SK-N-DZ (cell line): Measurements from ENCODE around the gene RAPGEF4. TPM values are rescaled to one million over a fixed set of nuclear protein-coding genes. Genes with fewer than 3 reads are reported as not detected.

Source experiments
- DNase-seq: peaks from one replicate; pipeline ENCODE4 v3.0.0-alpha.2; 2015; ENCODE audit warnings: low spot score
- polyA plus RNA-seq, 2 experiments: library from polyadenylated mRNA; depleted of rRNA; stranded (reverse); fragments of >200 nt; gene quantifications; 2 replicates each; pipeline ENCODE4 v1.2.3, GENCODE V29; 2014

RAPGEF4 gene
- polyA plus RNA-seq (2014; cell fraction: cytosol; rRNA removed): 10.6 and 12.3 TPM in 2 replicates
- 11.0 and 18.9 TPM in 2 replicates for polyA plus RNA-seq (2014; cell fraction: nucleus; rRNA removed)

- no peak for DNase-seq
Measured at GRCh38 chr2:172735582-172736423, at the start of gene RAPGEF4. Gene RAPGEF4 (plus strand): TSS chr2:172735845. CDS start chr2:172735984, 139 bp downstream.

- DNase-seq: no peak
Measured at GRCh38 chr2:172693037-172693436, 42.6 kb upstream of the RAPGEF4 start.

- no peak for DNase-seq
Measured at GRCh38 chr2:172693529-172694455, 41.9 kb upstream of the RAPGEF4 start.

GRCh38 chr2:172697296-172697695 is 38.3 kb upstream of the RAPGEF4 start:
- no peak for DNase-seq

GRCh38 chr2:172698041-172698863 is 37.4 kb upstream of the RAPGEF4 start:
- DNase-seq: no peak

GRCh38 chr2:172701250-172701649 is 34.4 kb upstream of the RAPGEF4 start:
- DNase-seq: no peak

GRCh38 chr2:172702451-172702850 is 33.2 kb upstream of the RAPGEF4 start:
- no peak for DNase-seq

- DNase-seq: peak; percentile 42
Measured at GRCh38 chr2:172704072-172704936, 31.3 kb upstream of the RAPGEF4 start.

GRCh38 chr2:172705352-172705751 is 30.3 kb upstream of the RAPGEF4 start:
- no peak for DNase-seq

- DNase-seq: no peak
Measured at GRCh38 chr2:172708247-172708646, 27.4 kb upstream of the RAPGEF4 start.

GRCh38 chr2:172709566-172710291 is 25.9 kb upstream of the RAPGEF4 start:
- DNase-seq: no peak

- DNase-seq: peak; percentile 42
Measured at GRCh38 chr2:172710584-172711047, 25.0 kb upstream of the RAPGEF4 start.

GRCh38 chr2:172711110-172711509 is 24.5 kb upstream of the RAPGEF4 start:
- no peak for DNase-seq

- DNase-seq: no peak
Measured at GRCh38 chr2:172712251-172712650, 23.4 kb upstream of the RAPGEF4 start.

GRCh38 chr2:172713365-172713875 is 22.2 kb upstream of the RAPGEF4 start:
- no peak for DNase-seq

- DNase-seq: no peak
Measured at GRCh38 chr2:172722481-172722880, 13.2 kb upstream of the RAPGEF4 start.

- DNase-seq: no peak
Measured at GRCh38 chr2:172723286-172723685, 12.4 kb upstream of the RAPGEF4 start.

GRCh38 chr2:172724724-172725123 is 10.9 kb upstream of the RAPGEF4 start:
- no peak for DNase-seq

GRCh38 chr2:172725284-172725683 is 10.4 kb upstream of the RAPGEF4 start:
- DNase-seq: no peak
